H9 (cell line): ENCODE data around the gene DOCK2. TPM values are rescaled to one million over a fixed set of nuclear protein-coding genes. Genes with fewer than 3 reads are reported as not detected.
"Not testable (repeated sequence)": the region's sequence is repeated elsewhere in the genome, so short reads cannot be mapped to it uniquely, and the experiment has no call there.

Source experiments
- DNase-seq: peaks from one replicate; pipeline ENCODE4 v3.0.0-alpha.2; 2017
- H2AFZ ChIP-seq: one replicate; pipeline ENCODE4 v1.6.1; 2013; ENCODE audit warnings: mild to moderate bottlenecking, low read length, control low read depth, moderate library complexity
- H2AK5ac ChIP-seq: 2 replicates; pipeline ENCODE4 v1.6.1; 2013; ENCODE audit warnings: low read length, control low read depth, mixed read lengths; ENCODE audit not compliant: insufficient read length
- H2BK120ac ChIP-seq: one replicate; pipeline ENCODE4 v1.6.1; 2013; ENCODE audit warnings: low read depth, mild to moderate bottlenecking, low read length, control low read depth, inconsistent platforms; ENCODE audit not compliant: poor library complexity, severe bottlenecking
- H2BK12ac ChIP-seq: 2 replicates; pipeline ENCODE4 v1.6.1; 2013; ENCODE audit warnings: low read length, control low read depth, mixed read lengths, low read depth; ENCODE audit not compliant: insufficient read length
- H2BK15ac ChIP-seq: 2 replicates; pipeline ENCODE4 v1.6.1; 2013; ENCODE audit warnings: low read depth, low read length, control low read depth
- H2BK20ac ChIP-seq: one replicate; pipeline ENCODE4 v1.6.1; 2013; ENCODE audit warnings: low read depth, mild to moderate bottlenecking, low read length, control low read depth, inconsistent platforms; ENCODE audit not compliant: poor library complexity, severe bottlenecking
- H2BK5ac ChIP-seq: 2 replicates; pipeline ENCODE4 v1.6.1; 2013; ENCODE audit warnings: low read length, control low read depth, mixed read lengths; ENCODE audit not compliant: insufficient read length
- H3K14ac ChIP-seq: 2 replicates; pipeline ENCODE4 v1.6.1; 2013; ENCODE audit warnings: low read length, control low read depth; ENCODE audit not compliant: insufficient read depth
- H3K18ac ChIP-seq: 2 replicates; pipeline ENCODE4 v1.6.1; 2013; ENCODE audit warnings: low read depth, mild to moderate bottlenecking, mixed read lengths, low read length, control low read depth; ENCODE audit not compliant: insufficient read length
- H3K23ac ChIP-seq: 2 replicates; pipeline ENCODE4 v1.6.1; 2013; ENCODE audit warnings: low read length, control low read depth, mixed read lengths, low read depth; ENCODE audit not compliant: insufficient read length
- H3K23me2 ChIP-seq: 2 replicates; pipeline ENCODE4 v1.6.1; 2013; ENCODE audit warnings: low read depth, mild to moderate bottlenecking, mixed read lengths, low read length, control low read depth; ENCODE audit not compliant: insufficient read length, poor library complexity, severe bottlenecking
- H3K27ac ChIP-seq: 2 replicates; pipeline ENCODE4 v1.5.1; 2013; ENCODE audit warnings: low read length, control low read depth, mixed read lengths, low read depth; ENCODE audit not compliant: insufficient read length
- H3K27me3 ChIP-seq: 2 replicates; pipeline ENCODE4 v1.6.1; 2013; ENCODE audit warnings: low read length, control low read depth, inconsistent platforms; ENCODE audit not compliant: insufficient read depth
- H3K4ac ChIP-seq: 2 replicates; pipeline ENCODE4 v1.6.1; 2013; ENCODE audit warnings: low read depth, mild to moderate bottlenecking, control low read depth, inconsistent platforms, low read length, moderate library complexity
- H3K4me1 ChIP-seq: 2 replicates; pipeline ENCODE4 v1.6.1; 2013; ENCODE audit warnings: low read length, control low read depth, inconsistent platforms; ENCODE audit not compliant: insufficient read depth
- H3K4me2 ChIP-seq: 2 replicates; pipeline ENCODE4 v1.6.1; 2013; ENCODE audit warnings: low read length, control low read depth, mixed read lengths; ENCODE audit not compliant: insufficient read length, insufficient read depth
- H3K56ac ChIP-seq: 2 replicates; pipeline ENCODE4 v1.6.1; 2013; ENCODE audit warnings: low read depth, mild to moderate bottlenecking, mixed read lengths, low read length, control low read depth; ENCODE audit not compliant: insufficient read length
- H3K79me1 ChIP-seq: 2 replicates; pipeline ENCODE4 v1.6.1; 2013; ENCODE audit warnings: low read depth, mild to moderate bottlenecking, moderate library complexity, low read length, control low read depth, inconsistent platforms; ENCODE audit not compliant: insufficient read depth, poor library complexity, severe bottlenecking
- H3K79me2 ChIP-seq: 2 replicates; pipeline ENCODE4 v1.6.1; 2013; ENCODE audit warnings: low read length, control low read depth, inconsistent platforms; ENCODE audit not compliant: insufficient read depth
- H3K9ac ChIP-seq: 2 replicates; pipeline ENCODE4 v1.6.1; 2013; ENCODE audit warnings: low read length, control low read depth, mixed read lengths; ENCODE audit not compliant: insufficient read length; ENCODE audit errors: extremely low read depth
- H3K9me3 ChIP-seq: one replicate; pipeline ENCODE4 v1.6.1; 2013; ENCODE audit warnings: low read depth, low read length, inconsistent platforms; ENCODE audit not compliant: control insufficient read depth
- H3T11ph ChIP-seq: one replicate; pipeline ENCODE4 v1.6.1; 2013; ENCODE audit warnings: mild to moderate bottlenecking, low read length, control low read depth, inconsistent platforms
- H4K20me1 ChIP-seq: one replicate; pipeline ENCODE4 v1.6.1; 2013; ENCODE audit not compliant: control insufficient read depth, insufficient read length, insufficient read depth
- H4K5ac ChIP-seq: 2 replicates; pipeline ENCODE4 v1.6.1; 2013; ENCODE audit warnings: low read depth, mild to moderate bottlenecking, mixed read lengths, low read length, control low read depth; ENCODE audit not compliant: insufficient read length
- H4K8ac ChIP-seq: replicated peaks from 2 replicates; pipeline ENCODE4 v1.6.1; 2013; ENCODE audit warnings: low read length, control low read depth, mixed read lengths, low read depth; ENCODE audit not compliant: insufficient read length
- H4K91ac ChIP-seq: 2 replicates; pipeline ENCODE4 v1.6.1; 2013; ENCODE audit warnings: low read depth, mild to moderate bottlenecking, moderate library complexity, mixed read lengths, low read length, control low read depth; ENCODE audit not compliant: insufficient read length
- H3K27ac Mint-ChIP-seq, 3 experiments: 2 replicates in 2 of 3; 3 replicates in 1 of 3; pipeline ENCODE4 v1.8.0; 2020 to 2021; ENCODE audit warnings: mixed read lengths in 3 of 3, mild to moderate bottlenecking in 1 of 3, moderate library complexity in 1 of 3
- H3K27me3 Mint-ChIP-seq: 2 replicates; pipeline ENCODE4 v1.8.0; 2021; ENCODE audit warnings: low read depth, mild to moderate bottlenecking, moderate library complexity, mixed read lengths
- H3K36me3 Mint-ChIP-seq, 3 experiments: 2 replicates in 2 of 3; 3 replicates in 1 of 3; pipeline ENCODE4 v1.8.0; 2020 to 2021; ENCODE audit warnings: low read depth in 3 of 3, mixed read lengths in 3 of 3; ENCODE audit not compliant: insufficient read depth in 1 of 3
- H3K4me1 Mint-ChIP-seq, 2 experiments: 2 replicates each; pipeline ENCODE4 v1.8.0; 2020; ENCODE audit warnings: mixed read lengths in 2 of 2
- H3K4me3 Mint-ChIP-seq, 2 experiments: 2 replicates in 1 of 2; 3 replicates in 1 of 2; pipeline ENCODE4 v1.8.0; 2020 to 2021; ENCODE audit warnings: mild to moderate bottlenecking in 2 of 2, mixed read lengths in 2 of 2, moderate library complexity in 1 of 2
- H3K9me3 Mint-ChIP-seq, 2 experiments: 2 replicates in 1 of 2; 3 replicates in 1 of 2; pipeline ENCODE4 v1.8.0; 2020; ENCODE audit warnings: mild to moderate bottlenecking in 2 of 2, mixed read lengths in 2 of 2, moderate library complexity in 1 of 2
- WGBS: extraction: QIAGEN DNeasy Blood & Tissue Kit; methylation state at CpG from one replicate; pipeline ENCODE4 v1.1.7; 2013; ENCODE audit warnings: missing lambda C conversion rate, low lambda C conversion rate, mixed read lengths; ENCODE audit not compliant: insufficient read length; ENCODE audit errors: extremely low coverage; 5-methylcytosine and 5-hydroxymethylcytosine counted together
- total RNA-seq: library from RNA; stranded (reverse); gene quantifications from 2 replicates; pipeline ENCODE4 v1.2.1, GENCODE V29; 2021
- TF ChIP-seq, protein P1 (sequence below): fragments of 200-600 bp; sonication (generic); conservative IDR thresholded peaks from 3 replicates; pipeline ENCODE4 v1.8.0; 2021; ENCODE audit warnings: antibody characterized with exemption, mild to moderate bottlenecking

Gene DOCK2
- total RNA-seq, 1 experiment from 2014 or later, result 7.8 TPM

DNA sequence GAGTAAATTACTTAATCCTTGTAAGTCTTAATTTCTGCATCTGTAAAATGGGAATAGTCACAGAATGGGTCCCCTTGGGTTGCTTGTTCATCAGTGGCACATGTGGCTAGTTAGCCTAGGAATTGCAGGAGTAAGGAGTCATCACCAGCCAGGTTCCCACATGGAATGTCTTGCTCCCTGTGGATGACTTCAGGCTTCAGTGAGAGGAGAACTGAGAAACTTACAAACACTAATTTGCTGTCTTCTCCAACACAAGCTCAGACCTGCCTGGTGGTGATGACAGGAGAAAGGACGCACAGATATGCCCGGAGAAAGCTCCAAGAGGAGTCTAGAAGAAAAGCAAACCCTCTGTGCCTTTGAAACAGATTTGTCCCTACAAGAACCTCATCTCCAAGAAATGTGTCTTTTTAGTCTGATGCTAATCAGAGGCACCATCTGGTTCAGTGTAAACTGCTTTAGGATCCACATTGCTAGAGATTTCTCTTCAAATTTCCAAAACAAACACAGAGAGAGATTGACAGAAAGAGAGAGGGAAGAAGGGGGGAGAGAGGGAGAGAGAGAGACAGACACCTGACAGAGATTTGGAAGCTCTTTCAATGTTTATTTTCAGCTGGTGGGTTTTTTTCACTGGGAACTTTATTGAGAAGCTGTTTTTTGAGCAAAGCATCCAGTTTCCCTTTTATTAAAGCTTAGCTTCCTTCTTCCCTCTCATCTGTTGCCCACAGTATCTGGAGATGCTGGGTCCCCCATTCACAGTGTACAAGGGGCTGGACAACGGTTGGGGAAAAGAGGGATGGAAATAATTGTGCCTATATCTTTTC, 128.3 kb downstream of the DOCK2 start:
- H3K9me3 ChIP-seq, result no peaks in the 10 kb centered on the region
- H2BK12ac ChIP-seq, result no peak overlapping the region
- no peak overlapping the region for H3K18ac ChIP-seq
- no peaks in the 10 kb centered on the region for H3K9me3 Mint-ChIP-seq
- no peaks in the 10 kb centered on the region for H4K20me1 ChIP-seq
- no peaks in the 10 kb centered on the region for H3K79me1 ChIP-seq
- H4K8ac ChIP-seq, result no peak overlapping the region
- H3K27me3 Mint-ChIP-seq, result no peaks in the 10 kb centered on the region
- H3K4ac ChIP-seq, result no peak overlapping the region
- no peak overlapping the region for H4K5ac ChIP-seq
- no peak overlapping the region for H3K9ac ChIP-seq
- no peak for DNase-seq
- H3K4me2 ChIP-seq, result no peak overlapping the region
- H3K27ac ChIP-seq, result no peak overlapping the region
- no peak overlapping the region for H2AK5ac ChIP-seq
- no peaks in the 10 kb centered on the region for H3K79me2 ChIP-seq
- no peak overlapping the region for H3K56ac ChIP-seq
- no CpG with 5 or more reads among the region's 3 CpGs for WGBS
- no peak overlapping the region for H2BK20ac ChIP-seq
- peaks cover 13% of the 10 kb centered on the region; the same call in 1 of the 2 replicates for H3K4me1 ChIP-seq
- TF ChIP-seq, protein P1, sequence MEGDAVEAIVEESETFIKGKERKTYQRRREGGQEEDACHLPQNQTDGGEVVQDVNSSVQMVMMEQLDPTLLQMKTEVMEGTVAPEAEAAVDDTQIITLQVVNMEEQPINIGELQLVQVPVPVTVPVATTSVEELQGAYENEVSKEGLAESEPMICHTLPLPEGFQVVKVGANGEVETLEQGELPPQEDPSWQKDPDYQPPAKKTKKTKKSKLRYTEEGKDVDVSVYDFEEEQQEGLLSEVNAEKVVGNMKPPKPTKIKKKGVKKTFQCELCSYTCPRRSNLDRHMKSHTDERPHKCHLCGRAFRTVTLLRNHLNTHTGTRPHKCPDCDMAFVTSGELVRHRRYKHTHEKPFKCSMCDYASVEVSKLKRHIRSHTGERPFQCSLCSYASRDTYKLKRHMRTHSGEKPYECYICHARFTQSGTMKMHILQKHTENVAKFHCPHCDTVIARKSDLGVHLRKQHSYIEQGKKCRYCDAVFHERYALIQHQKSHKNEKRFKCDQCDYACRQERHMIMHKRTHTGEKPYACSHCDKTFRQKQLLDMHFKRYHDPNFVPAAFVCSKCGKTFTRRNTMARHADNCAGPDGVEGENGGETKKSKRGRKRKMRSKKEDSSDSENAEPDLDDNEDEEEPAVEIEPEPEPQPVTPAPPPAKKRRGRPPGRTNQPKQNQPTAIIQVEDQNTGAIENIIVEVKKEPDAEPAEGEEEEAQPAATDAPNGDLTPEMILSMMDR, result no peak
- no peak overlapping the region for H3K23ac ChIP-seq
- H2BK120ac ChIP-seq, result no peak overlapping the region
- no peak overlapping the region for H3K14ac ChIP-seq
- no peak overlapping the region for H3T11ph ChIP-seq
- no peak overlapping the region for H2BK5ac ChIP-seq
- H3K27me3 ChIP-seq, result no peaks in the 10 kb centered on the region
- no peak overlapping the region for H2BK15ac ChIP-seq
- no peak overlapping the region; a peak in 1 of 7 replicates for H3K27ac Mint-ChIP-seq
- no peaks in the 10 kb centered on the region for H3K23me2 ChIP-seq
- H2AFZ ChIP-seq, result no peak overlapping the region
- H3K4me1 Mint-ChIP-seq, result peaks cover 23 to 30% of the 10 kb centered on the region in 2 experiments
- no peak overlapping the region for H3K4me3 Mint-ChIP-seq
- no peak overlapping the region for H4K91ac ChIP-seq
- no peaks in the 10 kb centered on the region for H3K36me3 Mint-ChIP-seq

GRCh38 chr5:169766943-169767342, 129.9 kb downstream of the DOCK2 start:
- H3K9me3 Mint-ChIP-seq, H3K23me2 ChIP-seq, DNase-seq, H2AFZ ChIP-seq, H3K27ac Mint-ChIP-seq, H3K4ac ChIP-seq, H3K9ac ChIP-seq, H3K23ac ChIP-seq, H3K79me1 ChIP-seq, H3K14ac ChIP-seq, H3K36me3 Mint-ChIP-seq, H3K9me3 ChIP-seq, H4K5ac ChIP-seq, H3T11ph ChIP-seq, H3K27me3 ChIP-seq, H3K18ac ChIP-seq, H4K91ac ChIP-seq, H3K56ac ChIP-seq, H2BK12ac ChIP-seq, H2BK15ac ChIP-seq, H3K79me2 ChIP-seq, H2AK5ac ChIP-seq, H3K4me3 Mint-ChIP-seq, H2BK20ac ChIP-seq, H3K4me2 ChIP-seq, H4K20me1 ChIP-seq, H2BK120ac ChIP-seq, H2BK5ac ChIP-seq, H4K8ac ChIP-seq, H3K27ac ChIP-seq, H3K27me3 Mint-ChIP-seq: not testable (repeated sequence)
- no CpG with 5 or more reads among the region's 6 CpGs for WGBS
- peaks cover 23 to 30% of the 10 kb centered on the region in 2 experiments for H3K4me1 Mint-ChIP-seq
- H3K4me1 ChIP-seq, result peaks cover 13% of the 10 kb centered on the region; the same call in 1 of the 2 replicates
